ENCODE measurements around the gene ALDOA. TPM values are rescaled to one million over a fixed set of nuclear protein-coding genes. Genes with fewer than 3 reads are reported as not detected.

ALDOA gene
- total RNA-seq, 2 donors from 2014 or later: 2,548 to 2,783 TPM

Other genes with a start within 250 kb of the ALDOA start
- 10 to 100 TPM; 15.1 to 16.6 TPM for gene PAGR1, start 249.6 kb upstream of the ALDOA start, total RNA-seq
- gene MVP, start 245.3 kb upstream of the ALDOA start, total RNA-seq: 10 to 100 TPM; 72.7 to 82.4 TPM
- gene CDIPT, start 202.5 kb upstream of the ALDOA start, total RNA-seq: 10 to 100 TPM; 88.8 to 90.8 TPM
- 1 to 10 TPM in 1 of 2 donors, under 1 TPM in 1; 0.82 to 1.8 TPM for gene SEZ6L2, start 166.2 kb upstream of the ALDOA start, total RNA-seq
- 1 to 10 TPM in 1 of 2 donors, under 1 TPM in 1; 0.59 to 1.0 TPM for gene ASPHD1, start 165.3 kb upstream of the ALDOA start, total RNA-seq
- gene KCTD13, start 139.5 kb upstream of the ALDOA start, total RNA-seq: 10 to 100 TPM in 1 of 2 donors, 1 to 10 TPM in 1; 7.6 to 10.1 TPM
- gene TMEM219, start 103.7 kb upstream of the ALDOA start, total RNA-seq: 10 to 100 TPM; 73.8 to 78.8 TPM
- gene TAOK2, start 91.9 kb upstream of the ALDOA start, total RNA-seq: 10 to 100 TPM; 33.6 to 45.8 TPM
- 10 to 100 TPM; 13.0 to 18.4 TPM for gene HIRIP3, start 70.1 kb upstream of the ALDOA start, total RNA-seq
- 10 to 100 TPM; 33.6 to 35.9 TPM for gene INO80E, start 69.5 kb upstream of the ALDOA start, total RNA-seq
- gene DOC2A, start 54.7 kb upstream of the ALDOA start, total RNA-seq: under 1 TPM; 0.63 to 0.77 TPM
- not detected for gene C16orf92, start 42.6 kb upstream of the ALDOA start, total RNA-seq
- gene TLCD3B, start 34.5 kb upstream of the ALDOA start, total RNA-seq: not detected
- gene PPP4C, start 10.2 kb downstream of the ALDOA start, total RNA-seq: 10 to 100 TPM; 34.2 to 41.1 TPM
- gene TBX6, start 26.2 kb downstream of the ALDOA start, total RNA-seq: under 1 TPM; 0.55 to 0.80 TPM
- 10 to 100 TPM; 39.5 to 54.1 TPM for gene YPEL3, start 30.5 kb downstream of the ALDOA start, total RNA-seq
- 1 to 10 TPM; 2.6 to 3.4 TPM for gene GDPD3, start 47.8 kb downstream of the ALDOA start, total RNA-seq
- 10 to 100 TPM; 56.9 to 59.6 TPM for gene MAPK3, start 57.5 kb downstream of the ALDOA start, total RNA-seq
- 10 to 100 TPM; 14.8 to 32.0 TPM for gene CORO1A, start 117.8 kb downstream of the ALDOA start, total RNA-seq
- 10 to 100 TPM; 71.4 to 84.6 TPM for gene BOLA2B, start 127.9 kb downstream of the ALDOA start, total RNA-seq
- gene SLX1A, start 128.1 kb downstream of the ALDOA start, total RNA-seq: 10 to 100 TPM; 18.7 to 24.8 TPM
- gene SULT1A3, start 133.5 kb downstream of the ALDOA start, total RNA-seq: 10 to 100 TPM; 12.0 to 22.6 TPM
- 1 to 10 TPM; 3.2 to 3.4 TPM for gene NPIPB13, start 182.7 kb downstream of the ALDOA start, total RNA-seq

Data from left cardiac atrium (tissue), 2 donors.